GM23248 (cell line): ENCODE measurements around the gene CCDC171. TPM values are rescaled to one million over a fixed set of nuclear protein-coding genes. Genes with fewer than 3 reads are reported as not detected.

Experiments used
- DNase-seq: peaks from one replicate; pipeline ENCODE4 v3.0.0-alpha.2; 2015
- H2AFZ ChIP-seq: fragments of 200-600 bp; sonication (generic); 2 replicates; pipeline ENCODE4 v1.6.1; 2016; ENCODE audit warnings: antibody characterized with exemption
- H3F3A ChIP-seq: fragments of 200-600 bp; sonication (generic); 2 replicates; pipeline ENCODE4 v1.6.1; 2016; ENCODE audit warnings: mild to moderate bottlenecking, antibody characterized with exemption, mixed run types; ENCODE audit not compliant: insufficient read depth
- H3K27ac ChIP-seq: fragments of 200-600 bp; sonication (generic); 2 replicates; pipeline ENCODE4 v1.5.1; 2016; ENCODE audit warnings: mild to moderate bottlenecking
- H3K27me3 ChIP-seq: fragments of 200-600 bp; sonication (generic); replicated peaks from 2 replicates; pipeline ENCODE4 v1.6.1; 2016; ENCODE audit warnings: mild to moderate bottlenecking; ENCODE audit not compliant: insufficient read depth
- H3K36me3 ChIP-seq: fragments of 200-600 bp; sonication (generic); 2 replicates; pipeline ENCODE4 v1.6.1; 2016; ENCODE audit warnings: low read depth, mild to moderate bottlenecking
- H3K4me1 ChIP-seq: fragments of 200-600 bp; sonication (generic); 2 replicates; pipeline ENCODE4 v1.6.1; 2016; ENCODE audit warnings: mild to moderate bottlenecking; ENCODE audit not compliant: insufficient read depth
- H3K4me2 ChIP-seq: fragments of 200-600 bp; sonication (generic); one replicate; pipeline ENCODE4 v1.6.1; 2016; ENCODE audit warnings: mild to moderate bottlenecking; ENCODE audit not compliant: unreplicated experiment
- H3K4me3 ChIP-seq: fragments of 200-600 bp; sonication (generic); 2 replicates; pipeline ENCODE4 v1.5.1; 2016; ENCODE audit warnings: mild to moderate bottlenecking
- H3K79me2 ChIP-seq: fragments of 200-600 bp; sonication (generic); 2 replicates; pipeline ENCODE4 v1.6.1; 2016; ENCODE audit warnings: mild to moderate bottlenecking; ENCODE audit not compliant: insufficient read depth
- H3K9ac ChIP-seq: fragments of 200-600 bp; sonication (generic); 2 replicates; pipeline ENCODE4 v1.6.1; 2016; ENCODE audit warnings: mild to moderate bottlenecking
- H3K9me2 ChIP-seq: fragments of 200-600 bp; sonication (generic); 2 replicates; pipeline ENCODE4 v1.6.1; 2016; ENCODE audit warnings: mixed run types, mild to moderate bottlenecking, moderate library complexity; ENCODE audit not compliant: insufficient read depth
- H3K9me3 ChIP-seq: fragments of 200-600 bp; sonication (generic); one replicate; pipeline ENCODE4 v1.6.1; 2017; ENCODE audit warnings: low read depth
- H4K20me1 ChIP-seq: fragments of 200-600 bp; sonication (generic); 2 replicates; pipeline ENCODE4 v1.6.0; 2016; ENCODE audit not compliant: insufficient read depth
- EZH2 ChIP-seq: fragments of 200-600 bp; sonication (generic); IDR thresholded peaks from 2 replicates; pipeline ENCODE4 v1.6.1; 2018; ENCODE audit warnings: antibody characterized with exemption, mild to moderate bottlenecking; ENCODE audit not compliant: insufficient read depth, poor library complexity, severe bottlenecking
- EZH2phosphoT487 ChIP-seq: fragments of 200-600 bp; sonication (generic); IDR thresholded peaks from 2 replicates; pipeline ENCODE4 v1.6.1; 2018; ENCODE audit warnings: antibody characterized with exemption, moderate library complexity, mild to moderate bottlenecking, low read depth; ENCODE audit not compliant: insufficient read depth
- WGBS, 2 experiments: methylation state at CpG; one replicate each; pipeline ENCODE4 v1.1.6; 2015 to 2017; ENCODE audit warnings: low lambda C conversion rate in 2 of 2, low coverage in 1 of 2; ENCODE audit errors: missing lambda C conversion rate in 2 of 2; 5-methylcytosine and 5-hydroxymethylcytosine counted together
- in situ Hi-C: fragments of 300-500 bp; cut with MboI; formaldehyde crosslinking; loops from 2 replicates; pipeline ENCODE4 v1.15.0; 2020
- polyA plus RNA-seq: library from polyadenylated mRNA; unstranded; fragments of >200 nt; fragmentation: Nextera tagmentation; extraction: Ambion mirVana; gene quantifications from 2 replicates; pipeline ENCODE4 v1.2.1, GENCODE V29; 2016
- total RNA-seq: library from RNA; depleted of rRNA; stranded (reverse); fragments of >200 nt; shearing (Covaris generic); gene quantifications from 2 replicates; pipeline ENCODE4 v1.2.3, GENCODE V29; 2014

Gene CCDC171
- total and polyA plus RNA-seq, 2 experiments from 2014 or later, result 0.99 to 3.5 TPM

GRCh38 chr9:15856591-15856990 is 303.7 kb downstream of the CCDC171 start:
- H4K20me1 ChIP-seq, result no peaks in the 10 kb centered on the region
- DNase-seq, result peak; percentile 69
- H3K4me3 ChIP-seq, result no peak overlapping the region
- no peaks in the 10 kb centered on the region for H3K79me2 ChIP-seq
- H3K4me2 ChIP-seq, result peak overlapping the region; percentile 54
- in situ Hi-C loops, result no loop called here
- no peaks in the 10 kb centered on the region for H3K9me2 ChIP-seq
- H3F3A ChIP-seq, result peaks cover 15% of the 10 kb centered on the region
- H3K4me1 ChIP-seq, result peaks cover 12% of the 10 kb centered on the region
- H3K36me3 ChIP-seq, result no peaks in the 10 kb centered on the region
- no peaks in the 10 kb centered on the region for H3K27me3 ChIP-seq
- TF ChIP-seq EZH2 (no peak), EZH2phosphoT487 (no peak)
- H2AFZ ChIP-seq, result peak overlapping the region; percentile 26
- H3K9me3 ChIP-seq, result no peaks in the 10 kb centered on the region
- peak overlapping the region; percentile 44 for H3K27ac ChIP-seq
- H3K9ac ChIP-seq, result no peak overlapping the region

GRCh38 chr9:15867334-15867733 is 314.5 kb downstream of the CCDC171 start:
- Histone ChIP-seq H3K27me3 (no peaks in the 10 kb centered on the region), H3K9me2 (no peaks in the 10 kb centered on the region)

GRCh38 chr9:15867988-15868387 is 315.1 kb downstream of the CCDC171 start:
- in situ Hi-C loops, result no loop called here
- Histone ChIP-seq H3K27ac (no peak overlapping the region), H3K9me3 (no peaks in the 10 kb centered on the region), H4K20me1 (no peaks in the 10 kb centered on the region), H3K9me2 (no peaks in the 10 kb centered on the region), H3K4me1 (no peaks in the 10 kb centered on the region), H3K27me3 (no peaks in the 10 kb centered on the region), H2AFZ (no peak overlapping the region), H3K4me3 (no peak overlapping the region), H3F3A (no peaks in the 10 kb centered on the region), H3K79me2 (no peaks in the 10 kb centered on the region), H3K36me3 (no peaks in the 10 kb centered on the region), H3K9ac (no peak overlapping the region), H3K4me2 (no peak overlapping the region)
- DNase-seq, result no peak
- TF ChIP-seq EZH2phosphoT487 (no peak), EZH2 (no peak)

More at GRCh38 chr9:15867334-15867733, 314.5 kb downstream of the CCDC171 start:
- in situ Hi-C loops, result no loop called here
- no peak for TF ChIP-seq EZH2phosphoT487
- TF ChIP-seq EZH2, result no peak
- no peaks in the 10 kb centered on the region for H3K4me1 ChIP-seq
- 71 to 73% methylated on average over 2 of the region's 2 CpGs for WGBS, 2 experiments
- no peak overlapping the region for H3K9ac ChIP-seq
- no peak overlapping the region for H3K4me2 ChIP-seq
- H3K36me3 ChIP-seq, result no peaks in the 10 kb centered on the region
- no peak overlapping the region for H3K4me3 ChIP-seq
- H3K27ac ChIP-seq, result no peak overlapping the region
- H3K79me2 ChIP-seq, result no peaks in the 10 kb centered on the region
- H3F3A ChIP-seq, result no peaks in the 10 kb centered on the region
- H4K20me1 ChIP-seq, result no peaks in the 10 kb centered on the region
- no peak for DNase-seq
- no peak overlapping the region for H2AFZ ChIP-seq
- H3K9me3 ChIP-seq, result no peaks in the 10 kb centered on the region

GRCh38 chr9:15873573-15874177 is 320.8 kb downstream of the CCDC171 start:
- H3K4me2 ChIP-seq, result no peak overlapping the region
- peak overlapping the region; percentile 78 for H2AFZ ChIP-seq
- no peaks in the 10 kb centered on the region for H3K27me3 ChIP-seq
- H3K9ac ChIP-seq, result peak overlapping the region; percentile 45
- TF ChIP-seq EZH2phosphoT487 (no peak), EZH2 (no peak)
- no peaks in the 10 kb centered on the region for H3F3A ChIP-seq
- no peaks in the 10 kb centered on the region for H3K79me2 ChIP-seq
- no peaks in the 10 kb centered on the region for H4K20me1 ChIP-seq
- H3K9me3 ChIP-seq, result no peaks in the 10 kb centered on the region
- no peak overlapping the region for H3K27ac ChIP-seq
- DNase-seq, result peak; percentile 75
- peaks cover 14% of the 10 kb centered on the region for H3K4me1 ChIP-seq
- H3K9me2 ChIP-seq, result no peaks in the 10 kb centered on the region
- 0 to 4% methylated on average over 2 of the region's 2 CpGs for WGBS, 2 experiments
- no peak overlapping the region for H3K4me3 ChIP-seq
- no peaks in the 10 kb centered on the region for H3K36me3 ChIP-seq
- in situ Hi-C loops, result no loop called here

- Histone ChIP-seq H3K9me2 (peaks cover 5% of the 10 kb centered on the region; the same call in 1 of the 2 replicates), H4K20me1 (no peaks in the 10 kb centered on the region), H3K4me3 (no peak overlapping the region), H3K36me3 (no peaks in the 10 kb centered on the region), H2AFZ (no peak overlapping the region), H3K79me2 (no peaks in the 10 kb centered on the region), H3K9ac (no peak overlapping the region), H3K27me3 (no peaks in the 10 kb centered on the region), H3K9me3 (no peaks in the 10 kb centered on the region), H3K27ac (no peak overlapping the region), H3K4me1 (no peaks in the 10 kb centered on the region), H3K4me2 (no peak overlapping the region), H3F3A (no peaks in the 10 kb centered on the region)
- in situ Hi-C loops, result no loop called here
- DNase-seq, result no peak
- WGBS, 2 experiments, result 93 to 96% methylated on average over 4 of the region's 4 CpGs
- TF ChIP-seq EZH2phosphoT487 (no peak), EZH2 (no peak)
Observed at GRCh38 chr9:15882328-15882727, 329.5 kb downstream of the CCDC171 start.
